HG02970 (cell line): ENCODE data around the gene PLCB2.

Experiments used
- ATAC-seq: cut with Tn5 transposase; IDR thresholded peaks from one replicate; pipeline ENCODE4 v1.9.1; 2021; ENCODE audit warnings: mild to moderate bottlenecking, moderate library complexity, moderate number of reproducible peaks; ENCODE audit not compliant: unreplicated experiment, low FRiP score

The PLCB2 gene

DNA sequence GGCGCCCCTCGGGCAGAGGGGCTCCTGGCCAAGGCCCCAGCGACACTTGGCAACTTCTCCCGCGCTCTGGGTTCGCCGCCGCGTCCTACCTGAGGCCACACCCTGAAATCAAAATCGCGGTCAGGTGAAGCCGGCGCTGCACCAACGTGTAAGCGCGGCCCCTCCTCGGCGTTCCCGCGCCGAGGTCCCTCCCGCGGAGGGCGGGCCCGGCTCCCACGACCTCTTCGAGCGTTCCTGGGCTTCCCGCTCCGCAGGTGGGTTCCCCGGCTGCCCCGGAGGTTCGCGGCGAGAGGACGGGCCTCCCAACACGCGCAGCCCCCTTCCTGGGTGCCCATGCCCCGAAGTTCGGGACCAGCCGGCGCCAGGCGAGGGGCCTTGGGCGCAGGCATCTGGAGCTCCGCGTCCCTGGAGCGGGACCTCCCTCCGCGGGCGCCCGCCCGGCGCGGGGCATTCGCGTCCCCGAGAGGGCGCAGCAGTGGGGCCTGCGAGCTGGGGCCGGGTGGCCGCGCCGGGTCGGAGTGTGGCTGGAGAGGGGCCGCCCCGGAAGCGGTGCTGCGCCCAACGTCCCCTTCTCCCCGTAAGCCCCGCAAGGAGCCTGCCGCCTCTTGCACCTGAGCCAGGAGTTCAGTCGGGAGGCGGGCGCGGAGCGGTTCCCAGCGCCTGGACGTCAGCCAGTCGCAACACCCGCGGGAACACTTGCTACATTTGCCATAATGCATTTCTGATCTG is 55.1 kb downstream of the PLCB2 start:
- ATAC-seq = no peak

DNA sequence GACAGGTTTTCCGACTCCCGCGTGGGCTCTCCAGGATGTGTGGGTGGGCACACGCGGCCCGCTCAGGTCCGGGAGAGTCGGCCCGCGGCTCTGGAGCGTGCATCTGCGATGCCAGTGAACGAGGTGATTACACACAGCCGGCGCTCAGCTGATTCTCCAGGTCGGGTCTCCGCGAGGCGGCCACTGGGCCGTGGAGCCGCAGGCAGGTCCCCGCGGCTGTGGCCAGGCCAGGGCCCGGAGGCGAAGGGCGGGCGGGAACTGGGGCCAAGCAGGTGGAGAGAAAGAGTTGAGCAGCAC is 55.6 kb downstream of the PLCB2 start:
- no peak for ATAC-seq

DNA sequence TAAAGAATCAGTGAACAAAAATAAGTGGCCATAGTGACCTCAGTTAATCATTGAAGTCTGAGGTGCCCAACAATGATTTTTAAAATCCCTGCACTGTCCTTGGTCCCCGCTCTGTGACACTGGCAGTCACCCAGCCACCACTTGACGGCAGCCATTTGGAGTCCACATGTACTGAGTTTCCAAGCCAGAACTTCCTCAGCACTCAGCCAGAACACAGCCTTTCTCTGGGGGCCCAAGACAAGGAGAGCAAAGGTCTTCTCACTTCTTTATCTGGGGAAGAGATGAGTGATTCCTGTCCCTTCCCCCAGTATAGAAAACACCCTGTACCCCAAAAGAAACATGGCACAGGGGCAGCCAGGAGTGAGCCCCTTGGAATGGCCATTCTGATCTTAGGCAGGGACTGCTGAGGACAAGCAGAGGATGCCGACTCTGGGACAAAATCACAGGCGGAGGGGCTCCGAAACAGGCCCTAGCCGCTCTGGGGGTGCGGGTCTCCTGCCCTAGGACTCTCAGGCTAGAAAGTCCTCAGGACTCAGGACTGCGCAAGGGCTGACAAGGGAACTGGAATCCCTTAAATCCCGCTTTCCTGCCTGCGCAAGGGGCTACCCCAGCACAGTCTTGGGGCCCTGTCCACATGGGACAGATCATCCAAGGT is 56.1 kb downstream of the PLCB2 start:
- ATAC-seq = no peak

DNA sequence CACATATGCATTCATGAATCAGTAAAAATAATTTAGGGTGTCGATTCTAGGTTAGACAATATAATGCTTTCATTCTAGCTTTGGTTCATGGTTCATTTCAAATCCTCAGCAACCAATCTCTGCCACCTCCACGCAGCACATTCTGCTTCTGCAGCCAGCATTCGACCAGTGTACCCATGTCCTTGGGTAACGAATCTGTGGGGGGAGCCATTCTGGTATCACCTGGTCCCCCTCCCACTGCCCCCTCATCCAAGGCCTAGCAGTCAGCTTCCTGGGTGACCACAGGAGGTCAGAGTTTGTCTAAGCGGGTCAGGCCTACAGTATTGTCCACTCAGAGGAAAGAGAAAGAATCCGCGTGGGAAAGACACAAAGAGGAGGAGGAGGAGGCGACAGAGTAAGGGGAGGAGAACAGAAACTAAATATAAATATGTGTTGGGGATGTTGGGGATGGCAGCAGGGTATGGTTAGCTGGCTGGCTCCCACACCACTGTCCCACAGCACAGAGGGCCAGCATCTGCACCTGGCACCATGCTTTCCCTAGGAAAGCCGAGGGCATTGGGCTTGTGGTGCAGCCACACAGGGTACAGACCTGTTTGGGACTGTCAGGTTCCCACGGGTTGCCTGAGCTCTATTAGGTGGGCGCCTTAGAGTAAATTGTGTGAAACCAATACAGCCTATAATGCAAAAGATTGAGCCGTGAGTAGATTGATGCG is 56.8 kb downstream of the PLCB2 start:
- ATAC-seq = no peak

DNA sequence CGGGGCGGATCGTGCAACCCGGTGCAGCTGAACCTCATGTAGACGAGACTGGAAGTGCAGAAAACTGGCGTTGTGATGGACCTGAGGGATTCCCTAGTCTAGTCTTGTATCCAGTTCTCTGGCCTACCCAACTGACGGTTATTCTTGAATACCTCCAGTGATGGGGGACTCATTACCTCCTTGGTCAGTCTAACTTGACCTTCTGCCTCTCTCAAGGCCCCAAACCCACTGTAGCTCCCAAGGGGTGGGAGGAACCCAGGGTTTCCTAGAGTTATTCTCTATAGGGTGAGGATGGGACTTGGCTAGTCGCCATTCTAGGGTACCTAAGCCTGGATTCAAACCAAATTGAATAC is 57.5 kb downstream of the PLCB2 start:
- no peak for ATAC-seq

DNA sequence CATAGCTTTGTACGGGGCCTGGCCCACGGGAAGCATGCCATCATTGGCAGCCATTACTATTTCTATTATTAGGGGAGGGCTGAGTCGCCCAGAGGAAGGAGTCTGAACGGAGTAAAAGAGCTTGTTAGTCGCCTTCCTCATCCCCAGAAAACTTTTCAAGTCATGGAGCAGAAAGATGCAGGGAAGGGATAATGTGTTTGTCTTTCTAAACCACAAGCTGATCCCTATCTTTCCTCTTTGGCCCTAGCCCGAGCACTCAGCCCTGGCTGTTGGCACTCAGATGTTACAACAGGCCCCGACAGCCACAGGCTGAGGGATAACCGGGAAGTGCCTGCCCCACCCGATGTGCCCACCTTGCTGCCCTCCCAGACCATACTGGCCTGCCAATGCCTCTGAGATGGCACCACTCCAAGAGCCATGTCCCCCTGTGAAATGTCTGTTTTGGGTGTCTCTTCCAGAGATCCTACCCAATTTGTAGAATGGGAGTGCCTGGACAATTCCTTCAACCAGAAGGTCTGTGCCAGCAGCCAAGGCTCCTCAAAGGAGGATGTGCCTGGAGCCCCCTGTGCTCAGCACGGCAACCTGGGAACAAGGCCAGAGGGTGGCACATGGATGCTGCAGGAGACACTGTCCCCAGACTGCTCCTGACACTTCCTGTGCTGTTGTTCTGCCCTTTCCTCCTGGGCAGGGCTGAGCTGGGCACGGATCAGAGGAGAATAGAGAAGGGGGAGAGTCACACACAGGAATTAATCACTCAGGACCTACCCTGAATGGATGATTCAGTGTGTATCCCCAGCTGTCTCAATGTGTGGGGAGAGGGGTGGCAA is 58.0 kb downstream of the PLCB2 start:
- ATAC-seq = no peak

DNA sequence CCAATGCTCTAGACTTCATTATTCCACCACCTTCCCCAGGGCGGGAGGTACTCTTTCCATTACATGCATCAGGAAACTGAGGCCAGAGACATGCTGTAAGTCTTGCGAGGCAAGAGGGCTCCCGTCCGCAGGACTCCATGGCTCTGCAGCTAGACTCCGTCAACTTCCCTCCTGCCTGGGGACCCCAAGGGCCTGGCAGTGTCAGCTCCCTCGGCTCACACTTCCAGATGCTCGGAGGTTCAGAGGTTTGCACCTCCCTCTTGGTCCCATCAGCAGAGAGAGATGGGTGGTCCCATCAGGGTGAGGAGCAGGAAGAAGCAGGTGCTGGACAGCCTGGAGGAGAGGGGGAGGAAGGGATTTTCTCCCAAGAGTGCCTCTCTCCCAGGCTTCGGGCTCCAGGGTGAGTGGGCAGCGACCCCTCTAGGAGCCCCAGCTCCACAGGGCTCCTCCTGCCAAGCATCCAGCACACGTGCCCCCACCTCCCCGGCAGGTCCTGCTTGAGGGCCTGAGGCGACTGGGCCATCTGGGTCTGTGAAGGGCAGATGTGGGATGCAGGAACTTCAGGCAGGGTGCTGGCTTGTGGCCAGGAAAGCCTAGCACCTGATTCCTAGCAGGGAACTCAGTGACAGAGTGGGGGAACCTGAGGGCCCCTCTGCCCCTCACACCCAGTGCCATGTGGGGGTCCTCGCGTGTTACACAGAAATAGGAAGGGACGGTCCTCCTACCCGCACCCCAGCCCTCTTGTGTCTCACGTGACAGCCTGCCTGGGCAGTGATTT is 59.5 kb downstream of the PLCB2 start:
- ATAC-seq = no peak

DNA sequence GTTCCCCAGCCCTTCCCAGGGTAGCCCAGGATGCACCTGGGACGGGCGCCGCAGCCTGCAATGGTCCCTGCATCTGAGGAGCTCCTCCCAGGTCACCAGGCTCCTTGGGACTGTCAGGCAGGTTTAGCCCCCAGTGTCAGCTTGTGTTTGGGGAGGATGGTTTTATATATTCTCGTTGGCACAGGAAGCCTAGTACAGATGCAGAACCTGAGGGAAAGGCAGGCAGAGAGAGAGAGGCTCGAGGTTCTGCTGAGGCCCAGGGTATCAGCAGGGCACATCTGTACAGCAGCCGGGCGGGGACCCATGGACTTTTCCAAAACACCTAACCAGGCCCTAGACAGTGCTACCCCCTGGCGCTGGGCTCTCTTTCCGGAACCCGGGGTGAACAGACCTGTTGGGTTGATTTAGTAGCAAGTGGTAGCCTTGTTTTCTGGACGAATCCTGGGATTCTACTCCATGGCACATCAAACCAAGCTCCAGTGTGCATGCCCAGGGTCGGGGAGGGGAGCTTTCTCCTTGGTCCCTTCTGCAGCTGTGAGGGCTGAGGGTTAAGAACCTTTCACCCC is 60.2 kb downstream of the PLCB2 start:
- ATAC-seq = no peak

DNA sequence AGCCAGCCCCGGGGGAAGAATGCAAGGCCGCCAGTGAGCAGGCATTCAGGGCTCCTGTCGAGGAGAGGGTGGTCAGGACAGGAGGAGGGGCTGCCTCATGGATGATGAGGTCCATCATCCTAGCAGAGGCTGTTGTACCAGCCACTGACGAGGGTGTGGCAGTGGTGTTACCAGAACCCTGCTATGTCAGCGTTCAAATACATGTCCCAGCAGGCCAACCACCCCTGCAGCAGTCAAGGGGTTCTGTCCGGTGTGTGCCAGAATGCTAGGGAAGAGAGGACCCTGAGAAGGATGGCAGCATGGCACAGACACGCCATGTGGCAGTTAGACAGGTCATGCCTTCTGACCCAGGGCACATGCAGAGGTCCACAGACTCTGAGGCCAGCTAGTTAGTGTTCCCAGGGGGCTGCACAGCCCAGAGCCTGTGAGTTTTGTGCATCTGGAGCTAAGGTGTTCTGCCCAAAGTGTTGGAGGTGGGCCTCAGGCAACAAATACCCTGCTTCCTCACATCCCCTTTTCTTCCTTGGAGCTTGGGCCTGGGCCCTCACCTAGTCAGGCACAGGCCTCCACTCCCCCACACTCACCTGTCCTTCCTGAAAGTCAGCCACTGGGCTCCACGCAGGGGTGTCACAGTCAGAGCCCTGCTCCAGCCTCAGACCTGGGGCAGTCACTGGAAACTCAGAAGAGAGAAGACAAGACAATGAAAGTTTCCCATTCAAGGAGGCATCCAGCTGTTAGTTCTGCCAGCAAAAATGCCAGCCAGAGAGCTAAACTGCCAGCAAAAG is 61.0 kb downstream of the PLCB2 start:
- no peak for ATAC-seq

DNA sequence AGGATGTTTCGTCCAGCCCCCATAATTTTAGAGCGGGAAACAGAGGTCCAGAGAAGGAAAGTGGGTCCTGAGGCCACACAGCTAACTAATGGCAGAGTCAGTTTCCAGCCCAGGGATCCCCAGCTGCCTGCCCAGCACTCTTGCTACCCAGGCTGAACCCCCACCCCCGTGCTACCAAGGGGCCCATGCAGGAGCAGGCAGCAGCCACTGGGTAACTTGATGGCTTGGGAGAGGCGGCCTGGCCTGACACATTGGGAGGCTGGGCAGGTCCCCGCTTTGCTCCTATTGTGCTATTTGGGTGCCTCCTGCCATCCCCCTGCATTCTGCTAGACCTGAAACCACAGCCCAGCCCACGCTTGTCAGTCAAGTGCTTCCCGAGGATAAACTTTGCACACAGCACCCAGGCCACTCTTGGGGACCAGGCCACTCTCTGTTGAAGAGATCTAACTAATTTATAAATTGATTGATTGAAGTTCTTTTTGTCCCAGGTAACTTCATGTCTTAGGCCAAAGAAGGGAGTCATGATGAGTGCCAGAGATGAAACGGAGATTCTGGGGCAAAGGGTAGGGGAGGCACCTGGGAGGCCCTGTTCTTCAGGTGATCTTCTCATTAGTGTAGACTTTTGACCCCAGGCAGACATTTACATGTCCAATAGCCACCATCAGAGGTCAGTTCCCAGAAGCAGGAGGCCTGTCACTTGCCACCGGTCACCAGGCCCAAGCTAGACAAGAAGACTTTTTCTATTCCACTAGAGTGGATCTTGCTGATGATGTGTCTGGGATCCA is 61.9 kb downstream of the PLCB2 start:
- ATAC-seq = no peak

DNA sequence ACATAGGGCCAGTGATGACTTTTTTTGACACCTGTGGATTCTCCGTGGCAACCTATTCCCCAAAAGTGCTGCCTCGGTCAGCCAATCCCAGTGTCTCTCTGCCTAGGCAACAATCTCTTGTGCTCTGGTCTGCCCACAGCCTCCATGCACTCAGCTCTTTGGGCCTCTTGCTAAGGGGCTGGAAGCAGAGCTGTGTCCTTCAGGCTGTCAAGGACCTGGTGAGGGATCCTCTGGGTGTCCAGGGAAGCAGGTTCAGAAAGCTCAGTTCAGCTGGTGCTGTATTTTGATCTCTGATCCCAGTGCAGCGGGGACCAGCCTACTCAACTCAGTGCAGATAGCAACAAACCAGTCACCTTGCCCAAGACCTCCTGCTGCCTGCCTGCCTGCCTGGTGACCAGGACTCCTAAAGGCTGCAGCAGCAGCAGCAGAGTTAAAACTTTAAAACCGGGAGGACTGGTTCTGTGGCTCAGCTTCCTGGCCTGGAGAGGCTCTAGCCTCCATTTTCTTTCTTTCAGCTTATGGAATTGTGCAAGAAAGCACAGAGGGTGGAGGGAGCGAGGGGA is 62.7 kb downstream of the PLCB2 start:
- ATAC-seq = no peak

DNA sequence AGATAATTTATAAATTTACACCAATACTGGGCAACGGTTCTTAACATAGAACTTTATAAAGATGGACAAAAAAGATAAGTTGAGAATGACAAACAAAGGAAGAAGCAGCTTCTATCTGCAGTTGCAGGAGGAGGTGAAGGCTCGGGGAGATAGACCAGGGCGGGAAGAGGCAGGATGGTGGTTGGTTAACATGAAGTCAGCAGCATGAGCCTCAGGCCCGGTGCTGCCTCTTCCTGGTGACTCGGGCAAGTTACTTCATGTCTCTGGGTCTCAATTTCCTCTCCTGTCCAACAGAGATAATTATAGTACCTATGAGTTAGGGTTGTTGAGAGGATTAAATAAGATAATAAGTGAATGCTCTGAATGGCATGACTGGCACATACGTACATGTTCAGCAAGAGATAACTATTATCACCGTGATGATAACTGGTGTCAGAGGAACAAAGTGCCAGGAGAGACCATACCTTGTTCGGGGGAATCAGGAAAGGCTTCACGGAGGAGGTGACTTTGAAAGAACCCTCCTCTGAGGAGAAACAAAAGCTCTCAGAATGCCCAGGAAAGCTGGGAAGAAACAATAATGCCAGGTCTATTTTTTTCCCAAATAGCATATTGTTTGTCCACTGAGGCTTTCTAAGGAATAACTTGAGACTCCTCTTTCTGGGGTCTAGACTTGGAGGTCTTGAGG is 64.5 kb downstream of the PLCB2 start:
- no peak for ATAC-seq

DNA sequence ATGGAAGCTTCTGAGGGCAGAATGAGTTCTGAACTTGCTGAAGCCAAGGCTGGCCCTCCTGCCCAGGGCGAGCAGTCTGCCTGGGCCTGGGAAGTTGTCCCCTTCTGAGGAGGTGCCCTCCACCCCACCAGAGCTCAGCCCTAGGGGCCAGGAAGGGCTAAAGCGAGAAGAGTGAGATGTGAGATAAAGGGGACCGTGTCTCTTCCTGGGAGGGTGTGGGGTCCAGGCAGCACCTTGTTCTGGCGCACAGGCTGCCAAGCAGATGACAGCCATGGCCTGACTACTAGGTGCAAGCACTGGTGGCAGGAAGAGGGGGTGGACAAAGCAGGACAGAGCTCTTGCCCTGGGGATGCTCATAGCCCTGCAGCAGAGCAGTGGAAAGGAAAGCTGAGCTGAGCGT is 65.1 kb downstream of the PLCB2 start:
- no peak for ATAC-seq

DNA sequence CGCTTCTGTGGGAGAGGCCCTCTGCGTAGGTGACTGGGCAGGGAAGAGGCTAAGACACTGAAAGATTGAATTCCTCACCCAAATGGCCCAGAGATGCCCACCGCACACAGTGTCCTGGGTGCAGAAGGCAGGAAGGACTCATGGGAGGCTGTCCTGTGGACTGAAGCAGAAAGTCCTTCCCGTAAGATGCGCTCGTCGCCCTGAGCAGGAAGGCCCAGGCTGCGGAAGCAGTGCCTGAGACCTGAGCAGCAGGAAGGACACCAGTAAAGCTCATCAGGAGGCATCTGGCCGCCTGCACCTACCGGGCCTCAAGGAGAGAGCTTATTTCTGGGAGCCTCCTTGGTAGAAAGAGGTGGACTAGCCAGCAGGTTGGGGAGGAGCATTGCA is 65.5 kb downstream of the PLCB2 start:
- ATAC-seq = no peak

DNA sequence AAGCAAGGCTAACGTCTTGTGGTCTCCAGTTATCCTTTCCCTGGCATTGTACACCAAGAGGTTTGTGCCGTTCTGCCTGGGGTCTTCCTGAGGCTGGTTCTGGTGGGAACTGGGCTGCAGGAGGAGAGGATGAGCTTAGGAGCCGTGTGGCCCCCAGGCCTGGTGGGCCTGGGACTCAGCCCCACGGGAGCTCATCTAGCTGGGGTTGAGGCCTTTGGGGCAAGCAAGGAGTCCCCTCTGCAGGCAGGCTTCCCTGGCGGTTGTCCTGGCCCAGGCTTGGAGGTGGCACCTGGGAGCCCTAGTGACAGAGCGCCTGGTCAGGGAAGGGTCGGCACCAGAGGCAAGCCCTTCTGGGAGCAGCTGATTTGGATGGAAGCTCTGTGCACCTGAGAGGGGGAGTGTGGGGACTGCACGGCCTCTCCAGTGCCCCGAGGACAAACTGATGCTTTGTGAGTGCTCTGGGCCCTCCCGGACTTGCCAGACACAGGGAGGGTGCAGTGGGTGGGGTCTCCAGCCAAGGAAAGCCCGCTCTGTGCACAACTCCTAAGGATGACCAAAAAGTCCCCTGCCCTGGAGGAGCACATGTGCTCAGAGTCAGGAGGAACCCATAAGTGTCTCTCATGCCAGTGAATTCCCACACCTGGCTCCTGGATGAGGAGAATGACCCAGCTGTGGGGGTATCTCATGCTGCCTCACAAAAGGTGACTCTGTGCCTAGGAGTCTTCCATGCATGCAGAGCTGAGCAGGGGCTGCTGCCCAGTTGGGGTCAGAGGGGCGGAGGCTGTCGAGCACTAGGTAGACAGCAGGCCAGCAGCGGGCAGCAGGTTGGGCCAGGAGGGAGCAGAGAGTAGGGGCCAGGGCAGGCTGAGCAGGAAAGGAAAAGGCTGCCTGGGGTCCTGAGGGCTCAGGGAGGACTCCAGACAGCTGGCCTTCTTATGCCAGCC is 66.2 kb downstream of the PLCB2 start:
- no peak for ATAC-seq

DNA sequence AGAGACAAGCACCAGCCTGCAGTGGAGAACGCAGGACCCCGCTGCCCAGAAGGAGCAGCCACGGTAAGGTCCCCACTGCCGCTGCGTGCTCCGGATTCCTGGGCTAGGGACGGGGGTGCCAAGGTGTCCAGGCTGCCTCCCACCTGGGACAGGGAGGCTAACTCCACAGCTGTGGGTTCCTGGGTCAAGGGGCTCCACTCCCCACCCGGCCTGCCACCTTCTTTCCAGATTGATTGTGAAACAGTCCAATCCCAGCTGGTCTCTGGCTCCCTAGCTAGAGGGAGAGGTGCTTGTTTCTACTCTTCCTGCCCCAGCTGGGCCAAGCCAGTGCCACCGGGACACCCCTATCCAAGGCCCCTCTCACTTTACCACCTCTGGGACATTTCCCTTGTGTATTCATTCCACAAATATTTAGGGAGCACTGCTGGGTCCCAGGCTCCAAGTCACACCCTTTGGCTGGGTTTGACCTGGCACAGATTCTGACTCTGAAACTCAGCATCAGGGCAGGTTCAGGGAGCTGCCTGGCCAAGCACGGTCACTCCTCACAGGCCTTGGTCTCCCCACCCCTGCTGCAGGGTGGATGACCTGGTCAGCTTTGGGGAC is 67.0 kb downstream of the PLCB2 start:
- no peak for ATAC-seq
